Amniotic stem cell (primary cell): ENCODE data around the gene ANKRD9.
"Not testable (repeated sequence)": the region's sequence is repeated elsewhere in the genome, so short reads cannot be mapped to it uniquely, and the experiment has no call there.

Experiments used
- DNase-seq: peaks from one replicate; lab custom pipeline; 2025; lab: John Stamatoyannopoulos, UW

Gene ANKRD9

DNA sequence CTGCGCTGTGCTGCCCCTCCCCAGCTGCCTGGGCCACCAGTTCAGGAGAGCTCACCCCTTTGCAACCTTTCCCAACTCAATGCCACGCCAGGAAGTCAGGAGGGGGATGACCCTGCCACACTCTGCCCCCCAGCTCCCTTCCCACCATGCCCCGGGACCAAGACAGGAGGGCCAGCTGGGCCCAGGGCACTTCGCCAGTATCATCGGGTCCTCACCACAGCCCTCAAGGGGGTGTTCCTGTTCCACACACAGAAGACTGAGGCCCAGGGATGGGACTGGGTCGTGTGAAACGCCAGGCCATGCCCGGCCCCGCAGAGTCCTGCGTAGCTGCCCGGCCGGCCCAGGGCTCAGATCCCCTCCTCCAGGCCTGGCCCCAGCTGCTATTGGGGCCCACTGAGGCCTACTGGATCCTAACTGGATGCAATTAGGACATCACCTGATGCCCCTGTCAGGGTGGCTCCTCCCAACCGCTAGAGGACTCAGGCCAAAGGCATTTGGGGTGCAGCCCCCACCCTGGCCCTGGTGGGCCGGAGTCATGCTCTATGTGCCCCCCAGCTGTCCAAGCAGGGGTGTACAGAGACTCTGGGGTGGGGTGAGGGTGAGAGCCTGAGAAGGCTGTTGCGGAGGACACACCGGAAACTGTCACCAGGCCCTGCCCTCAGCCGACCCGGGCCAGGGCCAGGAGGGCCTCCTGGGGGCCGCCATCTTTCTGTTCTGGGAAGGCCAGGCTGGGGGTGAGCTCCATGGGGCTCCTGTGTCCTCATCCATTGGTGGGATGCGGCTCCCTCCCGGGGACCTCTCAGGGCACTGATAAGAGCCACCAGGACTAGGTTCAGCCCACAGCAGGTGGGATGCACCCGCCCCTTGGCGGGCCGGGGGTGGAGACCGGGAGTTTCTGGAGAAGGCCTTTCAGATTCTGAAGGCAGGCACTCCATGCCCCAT, 29.3 kb upstream of the ANKRD9 start:
- no peak for DNase-seq

DNA sequence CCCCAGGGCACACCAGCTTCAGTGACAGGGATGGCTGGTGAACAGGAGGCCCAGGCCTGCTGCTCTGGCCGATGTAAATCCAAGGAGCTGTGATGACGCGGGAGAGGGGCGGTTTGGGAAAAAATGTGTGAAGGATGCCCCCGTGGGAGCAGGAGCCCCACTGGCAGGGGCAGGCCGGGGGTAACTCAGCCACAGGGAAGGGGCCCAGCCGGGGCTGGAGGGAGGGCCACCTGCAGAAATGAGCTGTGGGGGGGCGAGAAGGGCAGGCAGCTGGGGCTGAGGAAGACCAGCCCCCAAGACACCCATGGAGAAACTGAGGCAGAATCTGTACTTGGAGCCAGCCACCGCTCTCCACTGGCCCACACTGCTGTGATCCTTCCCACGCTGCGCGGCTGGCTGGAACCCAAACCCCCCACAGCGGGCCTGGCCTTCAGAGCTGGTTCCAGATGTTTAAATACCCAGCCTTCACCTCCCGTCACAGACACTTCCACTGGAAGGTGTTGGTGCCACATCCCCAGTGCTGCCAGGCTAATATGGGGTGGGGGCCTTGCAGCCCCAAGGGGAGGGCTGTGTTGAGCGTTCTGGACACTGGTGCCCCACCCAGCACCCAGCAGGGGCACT, 28.5 kb upstream of the ANKRD9 start:
- no peak for DNase-seq

- no peak for DNase-seq
These were observed 22.7 kb upstream of the ANKRD9 start for GRCh38 chr14:102532204-102532658.

GRCh38 chr14:102530828-102531478, 21.4 kb upstream of the ANKRD9 start:
- DNase-seq = no peak

GRCh38 chr14:102528431-102529170, 19.0 kb upstream of the ANKRD9 start:
- DNase-seq = no peak

DNA sequence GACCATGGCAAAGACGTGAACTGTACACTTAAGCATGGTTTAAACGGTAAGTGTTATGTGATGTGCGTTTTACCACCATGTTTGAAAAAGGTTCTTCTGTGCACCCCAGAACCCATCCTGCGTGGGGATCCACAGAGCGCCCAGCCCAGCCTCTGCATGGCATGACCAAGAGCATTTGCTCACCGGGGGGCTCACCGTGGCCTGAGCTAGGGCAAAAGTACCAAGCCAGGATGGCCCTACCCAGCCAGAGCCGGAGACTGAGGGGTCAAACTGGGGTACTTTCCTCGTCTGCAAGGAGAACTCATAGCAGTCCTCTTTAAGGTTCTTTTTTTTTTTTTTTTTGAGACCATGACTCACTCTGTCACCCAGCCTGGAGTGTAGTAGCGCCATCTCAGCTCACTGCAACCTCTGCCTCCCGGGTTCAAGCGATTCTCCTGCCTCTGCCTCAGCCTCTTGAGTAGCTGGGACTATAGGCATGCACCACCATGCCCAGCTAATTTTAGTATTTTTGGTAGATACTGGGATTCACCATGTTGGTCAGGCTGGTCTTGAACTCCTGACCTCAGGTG, 16.4 kb upstream of the ANKRD9 start:
- DNase-seq = no peak

- peak; percentile 28 for DNase-seq
These were observed 15.8 kb upstream of the ANKRD9 start for GRCh38 chr14:102525219-102525928.

DNA sequence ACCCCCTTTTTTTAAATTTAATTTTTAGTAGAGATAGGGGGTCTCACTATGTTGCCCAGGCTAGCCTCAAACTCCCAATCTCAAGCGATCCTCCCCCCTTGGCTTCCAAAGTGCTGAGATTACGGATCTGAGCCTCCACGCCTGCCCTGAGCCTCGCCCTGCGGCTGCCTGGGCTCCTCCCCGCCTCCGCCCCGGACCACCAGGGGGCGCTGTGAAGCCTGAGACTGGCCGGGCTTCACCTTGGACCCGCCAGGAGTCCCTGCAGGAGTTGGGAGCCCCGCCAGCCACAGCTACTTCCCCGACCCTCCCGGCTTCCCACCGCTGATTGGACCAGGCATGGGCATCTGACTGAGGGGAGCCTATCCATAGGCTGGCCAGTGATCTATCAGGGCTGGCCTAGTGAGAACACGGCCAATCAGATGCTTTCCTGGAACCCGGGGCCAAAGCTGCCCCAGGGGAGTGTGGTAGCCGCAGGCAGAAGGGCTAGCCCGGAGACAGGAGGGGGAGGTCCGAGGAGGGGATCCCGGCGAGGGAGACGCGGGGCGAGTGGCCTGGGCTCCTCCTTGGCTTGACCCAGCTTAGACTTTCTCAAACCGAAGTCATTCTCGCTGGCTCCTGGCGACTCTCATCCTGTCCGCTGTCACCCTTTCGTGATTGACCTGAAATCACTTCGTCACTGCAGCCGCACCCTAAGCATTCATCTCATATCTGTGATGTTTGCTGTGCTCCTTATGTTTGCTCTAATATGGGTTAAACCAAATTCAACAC, 15.1 kb upstream of the ANKRD9 start:
- peak; percentile 97 for DNase-seq

DNA sequence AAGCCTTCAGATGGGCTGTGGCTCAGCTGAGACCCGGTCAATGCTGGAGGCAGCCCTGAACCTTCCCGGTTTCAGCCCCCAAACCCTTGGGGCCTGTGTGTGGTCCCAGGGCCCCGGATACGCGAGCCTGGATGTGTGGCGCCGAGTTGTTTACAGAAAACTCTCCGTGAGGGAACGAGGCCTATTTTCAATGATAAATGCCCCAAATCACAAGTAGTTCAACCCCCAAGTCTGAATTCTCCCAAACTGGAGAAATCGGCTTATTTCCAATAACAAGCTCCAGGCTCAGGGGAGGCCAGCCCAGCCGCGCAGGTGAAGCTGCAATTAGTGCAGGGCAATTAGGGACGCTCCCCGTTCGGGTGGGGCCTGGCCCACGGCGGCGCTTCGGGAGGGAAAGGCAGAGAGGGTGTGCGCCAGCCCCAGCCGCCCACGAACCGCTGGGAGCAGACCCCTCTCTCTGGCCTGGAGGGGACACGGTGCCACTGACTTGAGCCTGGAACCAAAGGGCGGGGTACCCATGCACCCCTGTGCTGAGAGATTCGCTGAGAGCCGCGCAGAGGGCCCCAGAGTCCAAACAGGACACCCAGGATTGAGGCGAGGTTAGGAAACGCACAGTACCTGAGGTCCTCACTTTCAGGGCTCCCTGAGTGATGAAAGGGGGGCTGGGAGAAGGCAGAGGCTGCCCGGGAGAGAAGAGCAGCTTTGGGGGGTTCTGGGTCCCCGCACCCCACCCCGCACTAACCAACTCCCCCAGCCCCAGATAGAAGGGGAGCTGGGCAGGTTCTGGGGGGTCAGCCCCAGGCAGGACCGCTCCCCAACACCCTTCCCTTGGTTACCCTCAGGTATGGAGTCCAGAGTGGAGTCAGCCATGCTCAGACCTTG, 14.2 kb upstream of the ANKRD9 start:
- no peak for DNase-seq

DNA sequence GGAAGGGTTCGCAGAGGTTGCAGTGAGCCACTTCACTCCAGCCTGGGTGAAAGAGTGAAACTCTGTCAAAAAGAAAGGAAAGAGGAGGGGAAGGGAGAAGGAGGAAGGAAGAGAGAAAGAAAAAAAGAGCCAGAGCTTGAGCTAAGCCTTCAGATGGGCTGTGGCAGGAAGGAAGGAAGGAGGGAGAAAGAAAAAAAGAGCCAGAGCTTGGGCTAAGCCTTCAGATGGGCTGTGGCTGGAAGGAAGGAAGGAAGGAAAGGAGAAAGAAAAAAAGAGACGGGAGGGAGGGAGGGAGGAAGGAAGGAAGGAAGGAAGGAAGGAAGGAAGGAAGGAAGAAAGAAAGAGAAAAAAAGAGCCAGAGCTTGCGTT, 13.6 kb upstream of the ANKRD9 start:
- DNase-seq = no peak

GRCh38 chr14:102519709-102520108, 10.1 kb upstream of the ANKRD9 start:
- not testable (repeated sequence) for DNase-seq

DNA sequence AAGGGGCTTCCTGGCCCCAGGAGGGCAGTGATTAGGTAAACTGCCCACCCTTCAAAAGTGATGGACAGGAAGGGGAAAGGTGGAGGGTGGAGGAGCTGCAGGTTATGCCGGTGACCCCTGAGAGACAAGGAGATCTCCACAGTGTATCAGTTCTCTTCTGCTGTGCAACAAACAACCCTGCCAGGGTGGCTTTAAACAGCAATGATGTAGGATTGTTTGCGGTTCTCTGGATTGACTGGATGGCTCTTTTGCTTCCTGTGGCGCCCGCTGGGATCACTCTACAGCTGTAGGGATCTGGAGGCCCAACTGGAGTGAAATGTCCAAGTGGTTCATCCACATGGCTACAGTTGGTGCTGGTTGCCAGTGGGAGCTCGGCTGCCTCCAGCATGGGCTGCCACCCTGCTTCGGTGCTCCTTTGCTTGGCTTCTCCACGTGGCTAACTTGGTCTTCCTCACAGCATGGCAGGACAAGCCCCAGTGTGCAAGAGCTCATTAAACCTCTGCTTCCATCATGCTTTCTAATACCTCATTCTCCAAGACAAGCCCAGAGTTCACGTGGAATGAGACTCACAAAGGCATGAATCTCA, 8.6 kb upstream of the ANKRD9 start:
- DNase-seq = no peak

GRCh38 chr14:102517392-102518062, 8.0 kb upstream of the ANKRD9 start:
- DNase-seq = no peak

GRCh38 chr14:102516531-102517391, 7.2 kb upstream of the ANKRD9 start:
- no peak for DNase-seq

DNA sequence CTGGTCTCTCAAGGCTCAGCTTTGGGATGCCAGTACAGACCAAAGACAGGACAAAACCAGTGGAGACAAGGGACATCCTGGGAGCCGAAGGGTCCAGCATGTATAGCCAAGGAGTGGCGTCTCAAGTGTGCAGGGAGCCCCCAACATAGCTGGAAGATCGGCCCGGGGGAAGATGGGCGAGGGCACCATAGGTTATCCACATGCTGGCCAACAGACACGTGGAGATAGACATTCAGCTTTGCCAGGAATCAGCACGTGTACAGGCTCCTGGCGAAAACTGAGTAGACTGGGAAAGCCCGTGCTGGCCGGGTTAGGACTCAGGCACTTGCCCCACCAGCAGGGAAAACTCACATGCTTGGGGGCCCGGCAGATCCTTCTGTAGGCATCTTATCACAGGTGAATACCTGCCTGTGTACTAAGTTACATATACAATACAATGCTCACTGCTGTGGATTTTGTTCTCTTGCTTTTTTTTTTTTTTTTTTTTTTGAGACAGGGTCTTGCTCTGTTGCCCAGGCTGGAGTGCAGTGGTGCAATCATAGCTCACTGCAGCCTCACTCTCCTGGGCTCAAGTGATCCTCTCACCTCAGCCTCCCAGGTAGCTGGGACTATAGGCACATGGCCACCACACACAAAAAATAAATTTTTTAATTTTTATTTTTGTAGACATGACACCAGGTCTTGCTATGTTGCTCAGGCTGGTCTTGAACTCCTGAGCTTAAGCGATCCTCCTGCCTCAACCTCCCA, 5.6 kb upstream of the ANKRD9 start:
- no peak for DNase-seq

DNA sequence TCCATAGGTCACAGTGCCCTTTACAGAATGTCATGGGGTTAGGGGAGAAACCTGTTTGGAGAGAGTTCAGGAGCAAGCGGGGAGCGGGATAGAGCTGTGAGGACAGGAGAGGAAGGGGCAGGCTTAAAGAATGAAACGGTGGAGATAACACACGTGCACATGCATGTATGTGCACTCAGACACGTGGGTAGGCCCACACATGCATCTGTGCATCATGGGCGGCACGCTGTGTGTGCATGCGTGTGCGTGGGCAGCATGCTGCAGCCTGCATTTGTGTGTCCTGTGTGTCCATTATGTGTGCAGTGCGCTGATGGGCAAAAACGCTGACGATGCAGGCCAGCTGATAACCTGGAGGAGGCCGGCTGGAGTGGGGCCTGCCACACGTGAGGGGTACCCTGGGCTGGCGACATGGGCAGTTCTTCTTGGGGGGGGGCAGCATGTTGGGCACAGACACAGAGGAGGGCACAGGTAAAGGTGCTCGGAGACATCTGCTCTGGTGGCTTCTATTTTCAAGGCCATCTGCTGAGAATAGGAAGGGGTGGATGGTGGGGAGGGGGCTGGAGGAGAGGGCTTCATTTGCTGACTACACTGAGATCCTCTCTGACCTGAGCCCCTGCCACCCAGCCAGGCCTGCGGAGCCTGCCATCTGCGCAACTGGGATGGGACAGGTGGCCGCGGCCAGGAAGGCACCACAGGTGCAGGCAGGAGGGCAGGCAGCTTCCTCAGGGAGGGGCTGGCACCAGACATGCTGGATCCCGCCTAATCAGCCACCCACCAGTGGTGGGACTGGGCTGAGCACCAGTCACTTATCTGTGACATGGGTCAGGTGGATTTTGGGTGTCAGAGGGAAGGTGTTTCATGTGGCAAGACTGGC, 4.6 kb upstream of the ANKRD9 start:
- DNase-seq = no peak
